ENCODE results near the gene IQSEC3. TPM values are rescaled to one million over a fixed set of nuclear protein-coding genes. Genes with fewer than 3 reads are reported as not detected.

The IQSEC3 gene
- total RNA-seq, 4 donors from 2014 or later, result 0.02 to 0.36 (median 0.07) TPM

DNA sequence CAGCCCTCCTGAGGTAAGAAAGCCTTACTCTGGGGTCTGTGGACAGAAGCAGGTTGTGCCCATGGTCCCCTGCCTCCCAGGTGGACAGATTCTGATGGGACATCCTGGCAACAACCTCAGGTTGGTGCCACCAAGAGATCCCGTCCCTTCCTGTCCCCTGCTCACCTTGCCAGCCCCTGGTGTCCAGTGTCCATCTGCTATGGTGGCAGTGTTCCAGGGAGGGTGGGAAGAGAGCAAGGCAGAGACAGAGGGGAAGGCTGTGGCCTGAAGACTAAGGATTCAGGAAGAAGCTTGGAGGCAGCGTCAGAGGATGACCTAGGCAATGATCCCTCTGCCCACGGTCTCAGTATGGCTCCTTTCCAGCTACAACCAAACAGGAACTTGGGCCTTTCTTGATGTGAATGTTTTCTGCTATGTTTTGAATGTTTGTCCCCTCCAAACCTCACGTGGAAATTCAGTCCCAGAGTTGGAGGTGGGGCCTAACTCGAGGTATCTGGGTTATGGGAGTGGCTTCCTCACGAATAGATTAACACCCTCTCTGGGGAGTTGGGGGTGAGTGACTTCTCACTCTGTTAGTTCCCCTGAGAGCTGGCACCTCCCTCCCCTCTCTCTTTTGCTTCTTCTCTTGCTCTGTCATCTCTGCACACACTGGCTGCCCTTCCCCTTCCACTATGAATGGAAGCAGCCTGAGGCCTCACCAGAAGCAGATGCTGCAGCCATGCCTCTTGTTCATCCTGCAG lies 26.9 kb downstream of the IQSEC3 start:
- H3K9me3 ChIP-seq, result peaks cover 0 to 6% (median 0%) of the 10 kb centered on the region in 3 donors
- H3K4me3 ChIP-seq, result no peak overlapping the region
- peaks cover 4 to 16% (median 11%) of the 10 kb centered on the region in 3 donors for H3K27me3 ChIP-seq
- no peaks in the 10 kb centered on the region for H3K4me1 ChIP-seq
- no peak overlapping the region for H3K27ac ChIP-seq
- ATAC-seq (no peak), DNase-seq (no peak)
- H3K36me3 ChIP-seq, result no peaks in the 10 kb centered on the region
- in situ Hi-C loops (cut with MboI; ENCODE audit: low sequenced_read_pairs in 4 of 4) (no loop called here), intact Hi-C loops (cut with DNase I; ENCODE audit: low total_unique reads) (no loop called here)
- no peak for TF ChIP-seq POLR2A (IDR thresholded peaks at IDR 0.05)
- TF ChIP-seq, protein P1, sequence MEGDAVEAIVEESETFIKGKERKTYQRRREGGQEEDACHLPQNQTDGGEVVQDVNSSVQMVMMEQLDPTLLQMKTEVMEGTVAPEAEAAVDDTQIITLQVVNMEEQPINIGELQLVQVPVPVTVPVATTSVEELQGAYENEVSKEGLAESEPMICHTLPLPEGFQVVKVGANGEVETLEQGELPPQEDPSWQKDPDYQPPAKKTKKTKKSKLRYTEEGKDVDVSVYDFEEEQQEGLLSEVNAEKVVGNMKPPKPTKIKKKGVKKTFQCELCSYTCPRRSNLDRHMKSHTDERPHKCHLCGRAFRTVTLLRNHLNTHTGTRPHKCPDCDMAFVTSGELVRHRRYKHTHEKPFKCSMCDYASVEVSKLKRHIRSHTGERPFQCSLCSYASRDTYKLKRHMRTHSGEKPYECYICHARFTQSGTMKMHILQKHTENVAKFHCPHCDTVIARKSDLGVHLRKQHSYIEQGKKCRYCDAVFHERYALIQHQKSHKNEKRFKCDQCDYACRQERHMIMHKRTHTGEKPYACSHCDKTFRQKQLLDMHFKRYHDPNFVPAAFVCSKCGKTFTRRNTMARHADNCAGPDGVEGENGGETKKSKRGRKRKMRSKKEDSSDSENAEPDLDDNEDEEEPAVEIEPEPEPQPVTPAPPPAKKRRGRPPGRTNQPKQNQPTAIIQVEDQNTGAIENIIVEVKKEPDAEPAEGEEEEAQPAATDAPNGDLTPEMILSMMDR (IDR thresholded peaks at IDR 0.05 in 4 of 5, conservative IDR thresholded peaks at IDR 0.05 in 1 of 5), result no peak

DNA sequence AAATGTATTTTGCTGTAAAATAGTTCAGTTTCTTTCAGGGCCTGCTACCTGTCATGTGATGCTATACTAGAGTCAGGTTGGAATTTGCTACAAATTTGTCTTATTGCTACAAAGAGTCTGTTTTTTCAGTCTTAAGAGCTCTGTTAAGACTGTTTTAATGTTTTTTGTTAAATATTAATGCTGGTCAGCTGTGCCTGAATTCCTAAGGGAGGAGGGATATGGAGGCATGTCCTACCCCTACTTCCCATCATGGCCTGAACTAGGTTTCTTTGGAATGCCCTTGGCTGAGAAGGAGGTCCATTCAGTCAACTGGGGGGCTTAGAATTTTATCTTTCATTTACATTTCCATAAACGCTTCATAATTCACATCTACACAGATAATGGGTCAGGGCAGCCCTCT lies 30.0 kb downstream of the IQSEC3 start:
- Histone ChIP-seq H3K9me3 (no peaks in the 10 kb centered on the region), H3K36me3 (no peaks in the 10 kb centered on the region), H3K27ac (no peak overlapping the region), H3K4me3 (no peak overlapping the region), H3K4me1 (no peaks in the 10 kb centered on the region), H3K27me3 (peaks cover 20 to 38% (median 29%) of the 10 kb centered on the region in 3 donors)
- intact Hi-C loops (cut with DNase I; ENCODE audit: low total_unique reads), result no loop called here
- in situ Hi-C loops (cut with MboI; ENCODE audit: low sequenced_read_pairs in 4 of 4), result no loop called here
- ATAC-seq (no peak), DNase-seq (no peak)
- TF ChIP-seq POLR2A (IDR thresholded peaks at IDR 0.05), result no peak
- TF ChIP-seq, protein P1 (IDR thresholded peaks at IDR 0.05 in 4 of 5, conservative IDR thresholded peaks at IDR 0.05 in 1 of 5), result no peak

DNA sequence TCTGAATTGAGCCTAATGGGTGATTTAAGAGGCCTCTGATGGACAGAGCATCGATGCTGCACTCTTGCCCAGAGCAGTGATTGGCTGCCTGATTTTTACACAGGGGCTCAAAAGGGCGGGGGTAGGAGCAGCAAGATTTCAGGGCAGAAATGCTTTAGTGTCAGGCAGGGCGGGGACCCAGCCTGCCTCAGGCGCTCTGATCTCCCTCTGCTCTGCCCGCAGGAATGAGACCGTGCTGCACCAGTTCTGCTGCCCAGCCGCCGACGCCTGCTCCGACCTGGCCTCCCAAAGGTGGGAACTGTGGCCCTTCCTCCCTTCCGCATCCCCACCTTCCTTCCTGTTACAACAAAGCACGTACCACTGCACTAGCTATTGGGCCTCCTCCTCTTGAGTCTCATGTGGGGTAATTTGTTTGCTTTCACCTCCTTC lies 32.4 kb downstream of the IQSEC3 start:
- no peak for DNase-seq
- no peak overlapping the region for H3K27ac ChIP-seq
- no peaks in the 10 kb centered on the region for H3K4me1 ChIP-seq
- H3K27me3 ChIP-seq, result peaks cover 20 to 50% (median 36%) of the 10 kb centered on the region in 3 donors
- in situ Hi-C loops (cut with MboI; ENCODE audit: low sequenced_read_pairs in 4 of 4), result no loop called here
- ATAC-seq, result no peak
- TF ChIP-seq, protein P1 (IDR thresholded peaks at IDR 0.05 in 4 of 5, conservative IDR thresholded peaks at IDR 0.05 in 1 of 5), result no peak
- no peak for TF ChIP-seq POLR2A (IDR thresholded peaks at IDR 0.05)
- H3K9me3 ChIP-seq, result no peaks in the 10 kb centered on the region
- no peak overlapping the region for H3K4me3 ChIP-seq
- intact Hi-C loops (cut with DNase I; ENCODE audit: low total_unique reads), result no loop called here
- no peaks in the 10 kb centered on the region for H3K36me3 ChIP-seq

DNA sequence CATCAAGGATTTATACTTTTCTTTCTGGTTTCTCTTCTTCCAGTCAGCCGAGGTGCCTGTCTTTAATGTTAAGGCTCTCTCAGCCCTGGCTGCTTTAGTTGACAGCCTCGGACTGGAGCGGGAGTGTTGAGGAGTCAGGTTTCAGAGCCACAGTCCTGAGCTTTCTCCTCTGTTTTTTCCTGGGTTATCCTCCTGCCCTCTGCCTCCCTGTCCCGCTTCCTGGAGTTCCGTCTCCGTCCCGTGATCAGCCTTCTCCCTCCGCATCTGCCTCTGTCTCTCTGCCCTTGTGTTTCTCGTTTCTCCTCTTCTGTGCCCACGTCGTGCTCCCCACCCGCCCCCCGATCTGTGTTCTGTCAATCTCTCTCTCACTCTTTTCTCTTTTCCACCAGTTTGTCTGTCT lies 33.0 kb downstream of the IQSEC3 start:
- H3K27me3 ChIP-seq, result peaks cover 25 to 52% (median 43%) of the 10 kb centered on the region in 3 donors
- in situ Hi-C loops (cut with MboI; ENCODE audit: low sequenced_read_pairs in 4 of 4), result no loop called here
- TF ChIP-seq POLR2A (IDR thresholded peaks at IDR 0.05), result no peak
- TF ChIP-seq, protein P1 (IDR thresholded peaks at IDR 0.05 in 4 of 5, conservative IDR thresholded peaks at IDR 0.05 in 1 of 5), result no peak

More for the DNA sequence above, 33.0 kb downstream of the IQSEC3 start:
- no peaks in the 10 kb centered on the region for H3K36me3 ChIP-seq
- no peak overlapping the region for H3K27ac ChIP-seq
- H3K4me3 ChIP-seq, result no peak overlapping the region
- H3K9me3 ChIP-seq, result no peaks in the 10 kb centered on the region
- H3K4me1 ChIP-seq, result no peaks in the 10 kb centered on the region
- DNase-seq (no peak), ATAC-seq (no peak)
- intact Hi-C loops (cut with DNase I; ENCODE audit: low total_unique reads), result no loop called here
